ENCODE measurements around the gene NARF. TPM values are rescaled to one million over a fixed set of nuclear protein-coding genes. Genes with fewer than 3 reads are reported as not detected.

Gene NARF
- total and polyA plus RNA-seq, 2 donors (not counting 3 experiments of a cell fraction or from before 2014, with no cell fraction given): 83.4 to 158 TPM

DNA sequence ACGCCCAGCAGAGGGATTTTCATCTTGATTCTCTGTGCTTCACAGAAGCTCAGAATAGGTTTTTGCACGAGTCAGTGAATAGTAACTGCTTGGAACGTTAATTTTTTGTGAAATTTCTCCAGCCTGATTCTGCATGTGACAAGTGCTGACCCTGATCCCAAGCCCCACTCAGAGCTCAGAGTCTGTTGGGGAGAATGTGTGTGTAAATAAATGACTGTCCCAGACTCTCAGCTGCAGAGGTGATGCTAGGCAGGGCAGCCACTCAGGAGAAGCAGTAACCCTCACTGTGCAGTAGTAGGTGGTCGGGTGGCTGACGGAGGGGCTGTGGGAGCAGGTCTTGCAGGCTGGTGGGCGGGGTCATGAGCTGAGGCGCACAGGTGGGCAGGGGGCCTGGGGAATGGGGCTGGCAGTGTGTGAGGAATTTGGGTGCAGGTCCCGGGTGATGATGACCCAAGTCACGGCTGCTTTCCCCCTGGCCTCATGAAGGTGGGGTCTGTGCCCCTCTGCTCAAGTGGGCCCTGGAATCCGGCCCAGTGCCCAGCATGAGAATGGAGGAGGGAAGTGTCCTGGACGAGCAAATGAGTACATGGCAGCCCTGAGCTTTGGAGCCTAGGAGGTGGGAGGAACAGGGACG, 44.7 kb downstream of the NARF start:
- dilution Hi-C loops (cut with MboI; ENCODE audit: extremely low pct_ligation_motif_present, low sequenced_read_pairs): no loop called here
- H3K4me1 ChIP-seq (ENCODE audit: control insufficient read depth, extremely low read depth, insufficient read depth, low read length): no peaks in the 10 kb centered on the region
- intact Hi-C loops (cut with micrococcal nuclease): no loop called here
- H4K20me1 ChIP-seq (replicated peaks; ENCODE audit: control insufficient read depth, extremely low read depth, insufficient read depth, low read length): no peaks in the 10 kb centered on the region
- no peaks in the 10 kb centered on the region for H3K9me1 ChIP-seq (replicated peaks; ENCODE audit: control insufficient read depth, extremely low read depth, insufficient read depth, low read length)
- no peak overlapping the region for H3K4me3 ChIP-seq (replicated peaks in 1 of 3; ENCODE audit: insufficient read depth in 1 of 3, low read depth in 1 of 3, low read length in 3 of 3)
- DNase-seq (ENCODE audit: low read depth, low spot score): no peak
- CTCF ChIA-PET: interaction anchor here (0.9 to 2.2 kb wide), 4 partner anchors 11 to 51 kb away, joined by 3 to 10 read pairs (median 4); partner anchors contain the start of gene FOXK2
- H3K79me2 ChIP-seq (ENCODE audit: control insufficient read depth, insufficient read depth, low read length): no peaks in the 10 kb centered on the region
- peaks cover 0 to 2% of the 10 kb centered on the region in 2 experiments for H3K27me3 ChIP-seq (ENCODE audit: control insufficient read depth in 2 of 2, insufficient read depth in 2 of 2, low read length in 2 of 2)
- no peak for TF ChIP-seq GATA2 (IDR thresholded peaks at IDR 0.05; ENCODE audit: insufficient read depth, insufficient read length, low read depth, low read length)
- no peak for TF ChIP-seq POLR2AphosphoS5 (IDR thresholded peaks at IDR 0.05; ENCODE audit: insufficient read depth, low read depth, low read length)
- no peak for TF ChIP-seq POLR2A (IDR thresholded peaks at IDR 0.05; ENCODE audit: low read depth, low read length)
- TF ChIP-seq MYC (IDR thresholded peaks at IDR 0.05; ENCODE audit: low read depth, low read length): no peak
- no peak for TF ChIP-seq FOS (IDR thresholded peaks at IDR 0.05; ENCODE audit: borderline replicate concordance, insufficient read depth, low read length)
- TF ChIP-seq MAX (IDR thresholded peaks at IDR 0.05; ENCODE audit: insufficient read depth, insufficient read length): no peak
- TF ChIP-seq EZH2 (IDR thresholded peaks at IDR 0.05; ENCODE audit: borderline replicate concordance, low read depth, low read length, severe bottlenecking): no peak
- TF ChIP-seq, protein P1, sequence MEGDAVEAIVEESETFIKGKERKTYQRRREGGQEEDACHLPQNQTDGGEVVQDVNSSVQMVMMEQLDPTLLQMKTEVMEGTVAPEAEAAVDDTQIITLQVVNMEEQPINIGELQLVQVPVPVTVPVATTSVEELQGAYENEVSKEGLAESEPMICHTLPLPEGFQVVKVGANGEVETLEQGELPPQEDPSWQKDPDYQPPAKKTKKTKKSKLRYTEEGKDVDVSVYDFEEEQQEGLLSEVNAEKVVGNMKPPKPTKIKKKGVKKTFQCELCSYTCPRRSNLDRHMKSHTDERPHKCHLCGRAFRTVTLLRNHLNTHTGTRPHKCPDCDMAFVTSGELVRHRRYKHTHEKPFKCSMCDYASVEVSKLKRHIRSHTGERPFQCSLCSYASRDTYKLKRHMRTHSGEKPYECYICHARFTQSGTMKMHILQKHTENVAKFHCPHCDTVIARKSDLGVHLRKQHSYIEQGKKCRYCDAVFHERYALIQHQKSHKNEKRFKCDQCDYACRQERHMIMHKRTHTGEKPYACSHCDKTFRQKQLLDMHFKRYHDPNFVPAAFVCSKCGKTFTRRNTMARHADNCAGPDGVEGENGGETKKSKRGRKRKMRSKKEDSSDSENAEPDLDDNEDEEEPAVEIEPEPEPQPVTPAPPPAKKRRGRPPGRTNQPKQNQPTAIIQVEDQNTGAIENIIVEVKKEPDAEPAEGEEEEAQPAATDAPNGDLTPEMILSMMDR (IDR thresholded peaks at IDR 0.05; ENCODE audit: extremely low read depth in 1 of 2, insufficient read depth in 1 of 2, low read depth in 1 of 2, low read length in 2 of 2): no peak
- no peak for TF ChIP-seq JUN (IDR thresholded peaks at IDR 0.05; ENCODE audit: borderline replicate concordance, insufficient read depth, insufficient read length, low read depth)
- FAIRE-seq: no peak
- no peak overlapping the region for H3K4me2 ChIP-seq (ENCODE audit: insufficient read depth, low read length)
- no peak overlapping the region for H2AFZ ChIP-seq (ENCODE audit: low read depth, low read length)
- H3K36me3 ChIP-seq (ENCODE audit: control insufficient read depth in 2 of 2, extremely low read depth in 1 of 2, insufficient read depth in 2 of 2, low read length in 2 of 2): no peaks in the 10 kb centered on the region
- H3K27ac ChIP-seq (ENCODE audit: insufficient read depth, low read depth, low read length): no peak overlapping the region
- no TSS peak for BruUV-seq (replicated peaks)
- H3K9me3 ChIP-seq (replicated peaks; ENCODE audit: control insufficient read depth, insufficient read depth, low read length): no peaks in the 10 kb centered on the region
- POLR2A ChIA-PET: interaction anchor here (0.6 kb wide), 1 partner anchor 47 kb away, joined by 4 read pairs; no protein-coding TSS in a partner anchor
- no peak overlapping the region for H3K9ac ChIP-seq (replicated peaks; ENCODE audit: extremely low read depth, insufficient read depth, low read length)

Measured in endothelial cell of umbilical vein (primary cell).